Skeletal muscle cell (primary cell): ENCODE results near the gene LRFN3.
"Not testable (repeated sequence)": the region's sequence is repeated elsewhere in the genome, so short reads cannot be mapped to it uniquely, and the experiment has no call there.

Experiments used
- DNase-seq: peaks from one replicate; pipeline ENCODE4 v3.0.0-alpha.2; 2010; ENCODE audit warnings: low read depth
- H3K4me3 ChIP-seq: 2 replicates; pipeline ENCODE4 v1.5.1; 2011; ENCODE audit warnings: low read depth, mild to moderate bottlenecking, control low read depth, low read length, moderate library complexity

The LRFN3 gene

GRCh38 chr19:35935911-35936737 is at the start of gene LRFN3:
LRFN3 (plus strand) TSS chr19:35936374; CDS start chr19:35939426, 3,052 bp downstream.
- peak; percentile 26 for DNase-seq
- H3K4me3 ChIP-seq = peak within 1 kb of the TSS; percentile 58

- no peak overlapping the region for H3K4me3 ChIP-seq
- no peak for DNase-seq
These were observed 49.0 kb upstream of the LRFN3 start for GRCh38 chr19:35887197-35887596.

- no peak for DNase-seq
- no peak overlapping the region for H3K4me3 ChIP-seq
These were observed 47.8 kb upstream of the LRFN3 start for GRCh38 chr19:35888398-35888797.

- DNase-seq = no peak
These were observed 46.6 kb upstream of the LRFN3 start for GRCh38 chr19:35889370-35890112.

GRCh38 chr19:35890113-35890650 is 46.0 kb upstream of the LRFN3 start:
- DNase-seq = no peak
- no peak overlapping the region for H3K4me3 ChIP-seq

More at GRCh38 chr19:35889370-35890112, 46.6 kb upstream of the LRFN3 start:
- H3K4me3 ChIP-seq = no peak overlapping the region

- not testable (repeated sequence) for DNase-seq, H3K4me3 ChIP-seq
These were observed 44.4 kb upstream of the LRFN3 start for GRCh38 chr19:35891819-35892218.

- H3K4me3 ChIP-seq = no peak overlapping the region
- no peak for DNase-seq
These were observed 41.8 kb upstream of the LRFN3 start for GRCh38 chr19:35894342-35894741.

GRCh38 chr19:35895911-35896642 is 40.1 kb upstream of the LRFN3 start:
- H3K4me3 ChIP-seq = no peak overlapping the region
- no peak for DNase-seq

- no peak overlapping the region for H3K4me3 ChIP-seq
- DNase-seq = no peak
These were observed 39.5 kb upstream of the LRFN3 start for GRCh38 chr19:35896643-35897040.

- DNase-seq = no peak
- H3K4me3 ChIP-seq = peak overlapping the region; percentile 78
These were observed 38.3 kb upstream of the LRFN3 start for GRCh38 chr19:35897706-35898451.

GRCh38 chr19:35898499-35898809 is 37.7 kb upstream of the LRFN3 start:
- H3K4me3 ChIP-seq = peak overlapping the region; percentile 78
- DNase-seq = no peak

- H3K4me3 ChIP-seq = peak overlapping the region; percentile 78
- peak; percentile 36 for DNase-seq
These were observed 36.5 kb upstream of the LRFN3 start for GRCh38 chr19:35899547-35900214.

- H3K4me3 ChIP-seq = no peak overlapping the region
- no peak for DNase-seq
These were observed 35.0 kb upstream of the LRFN3 start for GRCh38 chr19:35901055-35901644.

GRCh38 chr19:35901854-35902661 is 34.1 kb upstream of the LRFN3 start, which contains the start of gene HCST:
HCST (plus strand) TSS chr19:35902529; CDS start chr19:35902594, 65 bp downstream.
- DNase-seq = no peak
- peak within 1 kb of the TSS; percentile 21 for H3K4me3 ChIP-seq

GRCh38 chr19:35902870-35903475 is 33.2 kb upstream of the LRFN3 start:
- peak overlapping the region; percentile 21 for H3K4me3 ChIP-seq
- DNase-seq = no peak

- peak; percentile 36 for DNase-seq
- peak overlapping the region; percentile 21 for H3K4me3 ChIP-seq
These were observed 32.5 kb upstream of the LRFN3 start for GRCh38 chr19:35903550-35904179.
